Measurements from ENCODE around the gene SULT4A1. TPM values are rescaled to one million over a fixed set of nuclear protein-coding genes. Genes with fewer than 3 reads are reported as not detected.
A peak's percentile ranks its signal among the peaks of the same experiment; 100 is the strongest.

SULT4A1 gene
- total RNA-seq, 1 donor from 2014 or later = 2.9 TPM

DNA sequence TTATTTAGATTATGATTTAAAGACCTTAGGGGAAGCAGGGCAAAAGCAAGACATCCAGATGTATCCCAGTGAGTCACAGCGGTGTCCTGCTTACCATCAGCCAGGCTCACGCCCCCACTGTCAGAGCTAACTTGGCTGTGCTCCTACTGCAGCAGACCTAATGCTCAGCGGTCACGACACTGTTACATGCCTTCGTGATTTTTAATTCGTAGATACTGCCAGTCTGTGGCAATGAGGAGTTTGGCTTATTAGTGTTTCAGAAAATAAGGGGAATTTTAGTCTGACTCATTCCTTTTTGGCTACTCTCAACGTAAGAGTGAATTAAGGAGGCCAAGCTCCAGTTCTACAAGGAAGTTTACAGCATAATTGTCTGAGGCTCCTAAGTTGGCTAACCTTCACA is 72.9 kb downstream of the SULT4A1 start:
- Mint-ChIP-seq H3K4me1 (ENCODE audit: low read depth) (no peaks in the 10 kb centered on the region), H3K36me3 (ENCODE audit: low read depth) (peaks cover 8% of the 10 kb centered on the region), H3K9me3 (ENCODE audit: low read depth) (peaks cover 13% of the 10 kb centered on the region), H3K27ac (ENCODE audit: unreplicated experiment) (no peak overlapping the region), H3K27me3 (ENCODE audit: low read depth) (peaks cover 32% of the 10 kb centered on the region), H3K4me3 (ENCODE audit: unreplicated experiment) (no peak overlapping the region)
- TF ChIP-seq, protein P1, sequence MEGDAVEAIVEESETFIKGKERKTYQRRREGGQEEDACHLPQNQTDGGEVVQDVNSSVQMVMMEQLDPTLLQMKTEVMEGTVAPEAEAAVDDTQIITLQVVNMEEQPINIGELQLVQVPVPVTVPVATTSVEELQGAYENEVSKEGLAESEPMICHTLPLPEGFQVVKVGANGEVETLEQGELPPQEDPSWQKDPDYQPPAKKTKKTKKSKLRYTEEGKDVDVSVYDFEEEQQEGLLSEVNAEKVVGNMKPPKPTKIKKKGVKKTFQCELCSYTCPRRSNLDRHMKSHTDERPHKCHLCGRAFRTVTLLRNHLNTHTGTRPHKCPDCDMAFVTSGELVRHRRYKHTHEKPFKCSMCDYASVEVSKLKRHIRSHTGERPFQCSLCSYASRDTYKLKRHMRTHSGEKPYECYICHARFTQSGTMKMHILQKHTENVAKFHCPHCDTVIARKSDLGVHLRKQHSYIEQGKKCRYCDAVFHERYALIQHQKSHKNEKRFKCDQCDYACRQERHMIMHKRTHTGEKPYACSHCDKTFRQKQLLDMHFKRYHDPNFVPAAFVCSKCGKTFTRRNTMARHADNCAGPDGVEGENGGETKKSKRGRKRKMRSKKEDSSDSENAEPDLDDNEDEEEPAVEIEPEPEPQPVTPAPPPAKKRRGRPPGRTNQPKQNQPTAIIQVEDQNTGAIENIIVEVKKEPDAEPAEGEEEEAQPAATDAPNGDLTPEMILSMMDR (IDR thresholded peaks at IDR 0.05) = no peak
- no peak for DNase-seq (ENCODE audit: low spot score)

DNA sequence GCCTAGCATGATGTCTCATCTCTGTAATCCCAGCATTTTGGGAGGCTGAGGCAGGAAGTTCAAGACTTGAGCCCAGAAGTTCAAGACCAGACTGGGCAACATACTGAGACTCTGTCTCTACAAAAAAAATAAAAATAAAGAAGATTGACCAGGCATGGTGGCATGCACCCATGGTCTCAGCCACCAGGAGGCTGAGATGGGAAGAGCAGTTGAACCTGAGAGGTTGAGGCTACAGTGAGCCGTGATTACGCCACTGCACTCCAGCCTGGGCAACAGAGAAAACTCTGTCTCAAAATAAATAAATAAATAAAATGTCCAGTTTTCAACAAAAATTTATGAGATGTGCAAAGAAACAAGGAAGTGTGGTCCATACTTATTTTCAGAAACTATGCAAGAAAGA is 78.5 kb downstream of the SULT4A1 start:
- Mint-ChIP-seq H3K27me3 (ENCODE audit: low read depth) (peaks cover 27% of the 10 kb centered on the region), H3K9me3 (ENCODE audit: low read depth) (peaks cover 13% of the 10 kb centered on the region), H3K27ac (ENCODE audit: unreplicated experiment) (no peak overlapping the region), H3K36me3 (ENCODE audit: low read depth) (peaks cover 8% of the 10 kb centered on the region), H3K4me3 (ENCODE audit: unreplicated experiment) (no peak overlapping the region), H3K4me1 (ENCODE audit: low read depth) (no peaks in the 10 kb centered on the region)
- TF ChIP-seq, protein P1 (IDR thresholded peaks at IDR 0.05) = peak; percentile 29
- DNase-seq (ENCODE audit: low spot score) = no peak

DNA sequence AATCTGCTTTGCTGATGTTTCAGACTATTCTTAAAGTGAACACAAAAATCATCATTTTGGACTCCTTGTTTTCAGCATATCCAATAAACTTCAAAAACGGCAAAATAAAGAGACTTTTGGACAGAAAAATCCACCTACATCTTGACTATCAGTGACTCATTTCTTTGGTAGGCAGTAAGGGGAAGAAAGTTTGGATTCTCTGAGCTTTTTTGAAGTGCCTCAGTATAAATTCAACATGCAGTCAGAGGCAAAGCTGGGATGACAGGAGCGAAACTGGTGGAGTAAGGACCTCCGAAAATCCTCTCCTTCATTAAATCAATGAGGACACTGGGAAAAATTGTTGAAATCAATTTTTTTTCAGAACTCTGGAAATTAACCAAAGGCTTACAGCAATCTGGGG is 79.9 kb downstream of the SULT4A1 start:
- TF ChIP-seq, protein P1 (IDR thresholded peaks at IDR 0.05) = no peak
- no peak for DNase-seq (ENCODE audit: low spot score)
- H3K27ac Mint-ChIP-seq (ENCODE audit: unreplicated experiment) = no peak overlapping the region
- H3K36me3 Mint-ChIP-seq (ENCODE audit: low read depth) = peaks cover 5% of the 10 kb centered on the region
- peaks cover 2% of the 10 kb centered on the region for H3K4me1 Mint-ChIP-seq (ENCODE audit: low read depth)
- H3K9me3 Mint-ChIP-seq (ENCODE audit: low read depth) = peaks cover 8% of the 10 kb centered on the region
- no peak overlapping the region for H3K4me3 Mint-ChIP-seq (ENCODE audit: unreplicated experiment)
- H3K27me3 Mint-ChIP-seq (ENCODE audit: low read depth) = peaks cover 15% of the 10 kb centered on the region

DNA sequence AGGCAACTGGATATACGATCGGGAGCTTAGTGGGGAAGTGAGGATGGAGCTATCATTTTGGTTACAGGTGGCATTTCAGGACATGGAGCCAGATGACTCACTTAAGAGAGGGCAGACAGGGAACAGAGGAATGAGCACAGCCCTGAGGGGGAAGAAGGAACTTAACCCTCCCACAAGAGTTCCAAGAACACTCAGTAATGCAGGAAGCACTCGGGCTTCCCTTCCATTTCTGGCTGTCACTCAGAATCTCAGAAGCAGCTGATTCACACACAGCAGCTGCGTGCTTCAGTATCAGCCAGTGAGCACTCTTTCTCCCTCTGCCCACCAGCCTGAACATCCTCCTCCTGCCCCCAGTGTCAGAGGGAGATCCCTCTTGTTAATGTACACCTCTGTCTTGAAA is 85.0 kb downstream of the SULT4A1 start:
- no peak for DNase-seq (ENCODE audit: low spot score)
- peak overlapping the region; percentile 33 for H3K27ac Mint-ChIP-seq (ENCODE audit: unreplicated experiment)
- TF ChIP-seq, protein P1 (IDR thresholded peaks at IDR 0.05) = no peak
- H3K4me1 Mint-ChIP-seq (ENCODE audit: low read depth) = peaks cover 10% of the 10 kb centered on the region
- H3K4me3 Mint-ChIP-seq (ENCODE audit: unreplicated experiment) = no peak overlapping the region
- no peaks in the 10 kb centered on the region for H3K9me3 Mint-ChIP-seq (ENCODE audit: low read depth)
- no peaks in the 10 kb centered on the region for H3K27me3 Mint-ChIP-seq (ENCODE audit: low read depth)
- no peaks in the 10 kb centered on the region for H3K36me3 Mint-ChIP-seq (ENCODE audit: low read depth)

DNA sequence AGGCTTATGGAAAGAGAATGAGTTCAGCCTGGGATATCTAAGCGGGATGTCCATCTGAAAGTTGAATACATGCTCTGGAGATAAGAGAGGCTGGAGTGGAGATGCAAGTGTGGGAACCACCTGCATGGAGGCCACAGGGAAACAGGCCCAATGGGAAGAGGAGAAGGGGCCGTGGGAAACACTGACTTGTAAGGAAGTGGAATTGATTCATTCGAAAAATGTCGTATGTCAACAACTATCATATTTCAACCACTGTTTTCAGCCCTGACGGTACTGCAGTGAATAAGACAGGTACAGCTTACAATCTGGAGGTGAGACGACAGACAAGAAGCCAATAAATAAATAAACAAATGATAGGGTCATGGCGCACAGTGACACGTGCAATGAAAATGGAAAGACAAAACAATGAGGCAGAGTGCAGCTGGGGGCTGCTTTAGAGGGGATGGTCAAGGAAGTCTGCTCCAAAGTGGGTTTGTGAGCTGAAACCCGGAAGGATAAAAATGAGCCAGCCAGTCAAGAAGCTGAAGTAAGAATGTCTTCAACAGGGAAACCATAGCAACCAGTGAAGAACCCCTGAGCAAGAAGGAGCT is 86.1 kb downstream of the SULT4A1 start:
- TF ChIP-seq, protein P1 (IDR thresholded peaks at IDR 0.05) = no peak
- no peak for DNase-seq (ENCODE audit: low spot score)
- H3K36me3 Mint-ChIP-seq (ENCODE audit: low read depth) = peaks cover 3% of the 10 kb centered on the region
- H3K27ac Mint-ChIP-seq (ENCODE audit: unreplicated experiment) = no peak overlapping the region
- H3K4me1 Mint-ChIP-seq (ENCODE audit: low read depth) = peaks cover 10% of the 10 kb centered on the region
- H3K27me3 Mint-ChIP-seq (ENCODE audit: low read depth) = no peaks in the 10 kb centered on the region
- H3K9me3 Mint-ChIP-seq (ENCODE audit: low read depth) = no peaks in the 10 kb centered on the region
- no peak overlapping the region for H3K4me3 Mint-ChIP-seq (ENCODE audit: unreplicated experiment)

Other genes with a start within 250 kb of the SULT4A1 start
- gene EFCAB6, start 50.2 kb downstream of the SULT4A1 start, total RNA-seq = 0.49 to 1.5 TPM (median 1.1 TPM) in 3 replicates
- not detected in 3 replicates for gene PNPLA5, start 29.5 kb upstream of the SULT4A1 start, total RNA-seq
- gene PNPLA3, start 61.3 kb upstream of the SULT4A1 start, total RNA-seq = 2.5 to 3.5 TPM (median 2.5 TPM) in 3 replicates
- gene SAMM50, start 92.9 kb upstream of the SULT4A1 start, total RNA-seq = 31.1 to 42.7 TPM (median 34.2 TPM) in 3 replicates
- 21.2 to 35.6 TPM (median 33.6 TPM) in 3 replicates for gene PARVB, start 161.8 kb upstream of the SULT4A1 start, total RNA-seq